Measurements from ENCODE around the gene ZNF793.

ZNF793 gene

DNA sequence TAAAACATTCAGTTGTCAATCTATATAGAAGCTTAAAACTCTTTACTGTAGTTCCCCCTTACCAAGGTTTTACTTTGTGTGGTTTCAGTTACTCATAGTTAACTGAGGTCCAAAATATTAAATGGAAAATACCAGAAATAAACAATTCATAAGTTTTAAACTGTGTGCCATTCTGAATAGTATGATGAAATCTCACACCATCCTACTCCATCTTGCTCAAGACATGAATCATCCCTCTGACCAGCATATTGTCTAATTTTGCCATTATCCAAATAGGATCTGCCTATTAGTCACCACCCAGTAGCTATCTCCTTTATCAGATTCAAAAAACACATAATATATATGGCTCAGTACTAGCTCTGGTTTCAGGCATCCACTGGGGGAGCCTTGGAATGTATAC is 65.5 kb downstream of the ZNF793 start:
- no peak for DNase-seq

DNA sequence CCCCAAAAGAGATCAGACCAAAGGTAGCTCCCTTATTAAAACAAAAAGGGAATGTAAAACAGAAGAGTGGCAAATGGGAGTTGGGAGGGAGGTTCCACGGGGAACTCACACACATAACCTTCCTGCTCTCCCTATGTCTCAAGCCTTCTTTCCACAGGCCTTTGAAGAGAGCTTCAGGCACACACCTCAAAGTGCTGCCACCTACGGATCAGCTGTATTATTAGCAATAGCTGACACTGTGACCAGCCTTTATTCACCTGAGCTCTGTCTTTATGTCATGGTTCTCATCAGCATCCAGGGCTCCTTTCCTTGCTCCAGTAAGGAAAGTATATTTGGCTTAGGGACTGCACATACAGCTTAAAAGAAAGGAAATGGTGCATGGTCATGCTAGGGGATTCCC is 76.6 kb downstream of the ZNF793 start:
- no peak for DNase-seq

Measured in NCI-H1105 treated with DMSO at 0.1 percent for 48 hours (cell line).